Stimulated activated CD8-positive, alpha-beta memory T cell treated with anti-CD3 and anti-CD28 coated beads, Interleukin-15, amount 100 ng/mL, for 4 hours (primary cell): ENCODE results near the gene FKBP14.

ENCODE experiments used
- DNase-seq, 2 donors: peaks; one replicate each; pipeline ENCODE4 v3.0.0-alpha.2; 2020; ENCODE audit warnings: low read depth in 2 of 2

FKBP14 gene, protein sequence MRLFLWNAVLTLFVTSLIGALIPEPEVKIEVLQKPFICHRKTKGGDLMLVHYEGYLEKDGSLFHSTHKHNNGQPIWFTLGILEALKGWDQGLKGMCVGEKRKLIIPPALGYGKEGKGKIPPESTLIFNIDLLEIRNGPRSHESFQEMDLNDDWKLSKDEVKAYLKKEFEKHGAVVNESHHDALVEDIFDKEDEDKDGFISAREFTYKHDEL

DNA sequence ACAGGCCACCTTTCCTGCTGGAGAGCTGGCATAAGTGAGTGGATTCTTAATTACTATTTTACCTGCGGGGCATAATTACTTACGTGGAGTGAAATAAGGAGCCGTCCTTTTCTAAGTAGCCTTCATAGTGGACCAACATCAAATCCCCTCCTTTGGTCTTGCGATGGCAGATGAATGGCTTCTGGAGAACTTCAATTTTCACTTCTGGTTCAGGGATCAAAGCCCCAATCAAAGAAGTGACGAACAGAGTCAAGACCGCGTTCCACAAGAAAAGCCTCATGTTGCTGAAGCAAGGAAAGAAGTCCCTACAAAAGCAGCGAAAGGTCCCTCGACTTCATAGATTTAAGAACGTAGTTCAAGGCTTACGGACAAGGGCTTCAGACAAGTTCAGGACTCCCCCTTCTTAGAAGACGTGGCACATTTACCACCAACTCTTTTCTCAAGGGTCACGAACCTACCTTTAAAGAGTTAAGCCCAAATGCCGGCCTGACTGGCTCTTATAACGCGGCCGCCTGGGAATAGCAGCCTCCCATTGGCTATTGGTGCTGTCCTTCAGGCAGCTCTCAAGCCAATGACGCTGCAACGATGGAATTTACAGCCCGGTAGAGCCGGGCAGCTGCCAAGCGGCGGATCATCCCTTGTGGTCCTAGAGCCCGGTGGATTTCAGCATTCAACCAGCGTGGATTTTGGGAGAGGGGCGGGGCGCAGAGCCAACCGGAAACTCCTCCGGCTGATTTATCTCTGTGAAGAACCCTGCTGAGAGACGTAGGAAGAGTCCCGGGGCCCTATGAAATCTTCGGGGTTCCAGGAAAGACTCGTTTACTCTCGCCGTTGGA lies at the start of gene FKBP14:
FKBP14 (minus strand) TSS at position 474 of the 836 bp plus-strand sequence; CDS start at position 280, 194 bp downstream.
- peak; percentile 79 to 87 for DNase-seq

DNA sequence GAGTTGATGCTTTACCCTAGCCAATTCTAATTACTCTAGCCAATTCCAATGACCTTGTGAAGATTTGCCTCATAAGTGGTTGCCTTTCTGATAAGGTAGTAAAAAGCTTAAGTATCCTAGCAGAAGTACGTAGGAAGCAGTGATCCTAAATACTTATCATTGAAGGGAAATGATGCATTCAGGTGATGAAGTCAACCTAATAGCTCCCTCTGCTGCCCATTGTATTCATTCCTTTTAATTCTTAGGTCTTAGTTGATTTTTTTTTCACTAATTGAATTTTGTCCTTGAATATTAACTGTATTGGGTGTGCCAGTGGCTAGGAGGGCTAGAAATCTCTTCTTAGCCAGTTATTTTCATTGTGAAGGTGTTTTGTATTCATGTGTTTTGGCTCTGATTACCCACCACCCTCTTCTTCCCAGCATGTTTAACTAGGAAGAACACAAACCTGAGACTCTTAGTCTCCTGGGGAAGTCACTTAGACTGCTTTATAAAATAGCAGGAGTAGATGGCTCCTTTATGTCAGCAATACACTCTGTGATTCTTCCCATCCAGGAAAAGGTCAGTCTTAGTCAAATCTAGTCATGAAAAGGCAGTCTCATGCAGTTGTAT lies 48.0 kb upstream of the FKBP14 start:
- DNase-seq, result no peak

DNA sequence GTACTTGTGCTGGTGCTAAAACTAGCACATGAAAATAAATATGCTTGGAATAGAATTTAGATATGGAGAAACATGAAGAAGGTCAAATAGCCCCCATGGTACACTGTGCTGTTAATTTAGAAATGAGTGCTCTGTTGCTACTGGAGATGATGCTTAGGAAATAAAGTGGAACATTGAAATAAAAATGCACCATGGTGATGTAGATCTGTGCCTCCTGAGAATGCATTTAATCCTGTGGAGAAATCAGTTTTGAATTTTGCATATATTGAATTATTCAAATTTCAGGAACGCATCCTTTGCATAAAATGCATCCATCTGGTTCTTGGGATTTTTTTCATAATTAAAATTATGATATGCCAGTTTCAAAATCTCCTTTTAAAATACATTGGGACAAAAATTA lies 46.2 kb upstream of the FKBP14 start:
- DNase-seq, result no peak

DNA sequence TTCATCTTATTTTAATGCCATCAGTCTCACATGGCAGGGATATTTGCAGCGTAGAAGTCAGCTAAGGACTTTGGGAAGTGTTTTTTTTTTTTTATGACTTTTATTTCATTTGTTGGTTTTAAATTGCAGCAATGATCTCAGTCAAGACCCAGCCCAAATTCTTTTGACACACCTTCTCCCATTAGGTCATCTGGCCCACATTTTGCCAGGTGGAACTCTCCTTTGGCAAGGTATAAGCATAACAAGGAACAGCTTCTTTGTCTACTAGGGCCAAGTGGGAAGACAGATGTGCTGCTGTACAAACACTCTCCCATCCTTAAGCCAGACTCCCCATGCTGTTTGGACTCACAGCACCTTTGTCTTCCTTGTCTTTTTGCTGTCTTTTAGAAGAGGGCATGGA lies 43.5 kb upstream of the FKBP14 start:
- DNase-seq, result no peak

DNA sequence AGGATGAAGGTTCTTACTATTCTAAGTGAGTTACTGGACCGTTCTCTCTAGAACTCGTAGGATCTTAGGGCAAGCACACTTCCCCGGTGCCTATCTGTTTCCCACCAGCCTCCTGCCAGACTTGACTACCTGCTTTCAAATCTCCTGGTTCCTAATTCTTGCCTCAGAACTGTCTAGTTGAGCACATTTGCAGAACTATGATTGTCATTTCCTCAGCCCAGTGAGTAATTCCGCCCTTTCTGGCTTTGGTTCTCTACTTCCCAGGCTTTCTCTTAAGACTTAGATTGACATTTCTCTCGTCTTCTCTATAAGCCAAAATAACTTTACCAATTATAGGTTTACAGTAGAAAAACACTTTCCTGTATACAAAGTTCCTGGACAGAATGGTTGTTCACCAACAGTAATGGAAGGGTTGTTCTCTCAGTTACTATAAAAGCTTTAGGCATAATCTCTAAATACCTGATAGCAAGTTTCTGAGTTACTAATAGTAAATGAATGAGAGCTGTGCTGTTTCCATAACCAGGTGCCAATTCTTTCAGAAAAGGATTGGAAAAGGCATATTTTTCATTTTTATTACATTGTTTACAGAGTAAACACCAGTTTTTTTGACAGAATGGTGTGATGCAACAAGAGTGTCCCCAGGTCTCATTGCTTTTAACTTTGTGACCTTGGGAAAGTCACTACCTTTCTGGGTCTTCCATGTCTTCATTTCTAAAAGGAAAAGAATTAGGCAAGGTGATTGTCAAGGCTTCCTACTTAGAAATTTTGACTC lies 42.8 kb upstream of the FKBP14 start:
- DNase-seq, result no peak

DNA sequence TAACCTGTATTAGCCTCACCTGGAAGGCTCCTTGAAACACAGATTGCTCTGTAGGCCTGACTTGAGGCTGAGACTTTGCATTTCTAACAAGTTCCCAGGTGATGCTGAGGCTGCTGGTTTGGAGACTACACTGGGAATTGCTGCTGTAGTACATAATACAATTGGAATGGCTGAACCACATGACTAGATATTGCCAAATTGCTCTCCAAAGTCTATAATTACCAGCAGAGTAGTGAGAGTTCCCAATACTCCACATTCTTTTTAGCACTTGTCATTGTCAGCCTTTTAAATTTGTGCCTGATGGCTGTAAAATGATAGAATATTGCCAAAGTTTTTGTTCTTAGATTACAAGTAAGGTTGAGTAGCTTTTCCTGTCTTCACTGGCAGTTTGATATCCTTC lies 41.6 kb upstream of the FKBP14 start:
- DNase-seq, result no peak

DNA sequence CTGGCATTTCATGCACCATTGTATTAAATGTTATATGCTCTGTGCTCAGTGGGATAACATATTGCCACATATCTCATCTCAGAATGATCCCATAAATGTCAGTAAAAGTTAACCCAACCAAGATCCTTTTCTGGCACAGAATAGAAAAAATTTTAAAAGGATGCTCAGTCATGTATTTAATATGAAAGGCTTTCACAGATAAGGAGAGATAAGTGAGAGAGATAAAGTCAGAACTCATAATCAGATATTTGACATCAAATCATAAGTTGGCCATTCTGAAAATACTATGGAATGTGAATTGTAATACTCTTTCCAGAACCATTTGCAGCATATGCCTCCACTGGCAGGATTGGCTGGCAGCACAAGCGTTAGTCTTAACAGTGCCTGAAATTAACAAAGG lies 40.2 kb upstream of the FKBP14 start:
- no peak for DNase-seq

DNA sequence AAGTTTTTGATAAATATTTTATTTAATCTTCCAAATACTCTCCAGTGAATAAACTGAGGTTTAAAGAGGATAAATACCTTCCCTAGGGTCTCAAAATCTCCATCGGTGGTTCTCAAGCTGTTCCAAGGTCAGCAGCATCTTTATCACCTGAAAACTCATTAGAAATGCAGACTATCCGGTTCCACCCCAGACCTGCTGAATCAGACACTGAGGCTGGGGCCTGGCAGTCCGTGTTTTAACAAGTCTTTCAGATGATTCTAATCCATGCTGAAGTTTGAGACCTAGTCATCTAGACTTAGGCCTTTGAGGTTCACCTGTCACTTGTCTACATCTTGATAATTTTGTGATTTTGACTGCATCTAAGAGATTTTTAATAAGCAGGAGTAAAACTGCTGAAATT lies 39.2 kb upstream of the FKBP14 start:
- no peak for DNase-seq

DNA sequence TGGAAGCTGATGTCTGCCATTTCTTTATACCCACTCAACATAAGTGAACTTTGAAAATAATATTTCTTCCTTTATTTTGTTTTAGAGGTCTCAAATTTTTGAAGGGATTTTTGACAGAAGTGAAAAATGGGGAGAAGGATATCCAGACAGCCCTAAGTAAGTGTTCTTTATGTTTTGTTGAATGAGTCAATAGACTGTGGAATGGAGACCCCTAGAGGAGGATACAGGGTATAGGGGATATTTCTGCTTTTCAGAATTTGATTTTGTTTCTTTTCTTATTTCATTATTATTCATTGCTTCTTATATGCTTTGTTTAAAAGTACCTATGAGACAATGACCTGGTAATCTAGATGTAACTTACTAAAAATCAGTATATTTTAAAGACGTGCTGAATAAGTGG lies 36.1 kb upstream of the FKBP14 start:
- no peak for DNase-seq

DNA sequence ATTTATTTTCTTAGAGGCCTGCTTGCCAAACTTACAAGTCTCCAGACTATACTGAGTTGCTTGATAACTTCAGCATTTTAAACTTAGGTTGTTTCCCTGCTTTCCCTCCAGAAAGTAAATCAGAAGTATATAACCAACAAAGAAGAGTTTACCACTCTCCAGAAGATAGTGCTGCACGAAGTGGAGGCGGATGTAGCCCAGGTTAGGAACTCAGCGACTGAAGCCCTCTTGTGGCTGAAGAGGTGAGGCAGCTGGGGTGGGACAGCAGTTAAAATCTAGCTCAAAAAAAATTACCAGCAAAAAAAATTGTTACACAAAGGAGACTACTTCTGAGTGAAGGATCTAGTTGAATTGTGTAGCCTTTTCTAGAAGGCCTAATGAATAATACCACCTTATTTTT lies 35.3 kb upstream of the FKBP14 start:
- DNase-seq, result peak in 1 of 2 donors; percentile 3

DNA sequence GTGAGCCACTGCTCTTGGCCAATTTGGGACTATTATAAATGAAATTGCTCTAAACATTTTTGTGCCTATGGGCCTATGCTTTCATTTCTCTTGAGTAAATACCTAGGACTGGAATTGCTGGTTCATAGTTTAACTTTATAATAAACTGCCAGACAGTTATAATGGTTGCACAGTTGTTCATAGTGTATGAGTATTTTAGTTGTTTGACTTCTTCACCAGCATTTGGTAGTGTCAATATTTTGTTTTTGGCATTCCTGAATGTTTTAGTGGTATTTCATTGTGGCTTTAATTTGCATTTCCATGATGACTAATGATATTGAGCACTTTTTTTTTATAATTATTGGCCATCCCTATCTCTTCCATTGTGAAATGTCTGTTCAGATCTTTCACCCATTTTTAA lies 31.2 kb upstream of the FKBP14 start:
- no peak for DNase-seq

DNA sequence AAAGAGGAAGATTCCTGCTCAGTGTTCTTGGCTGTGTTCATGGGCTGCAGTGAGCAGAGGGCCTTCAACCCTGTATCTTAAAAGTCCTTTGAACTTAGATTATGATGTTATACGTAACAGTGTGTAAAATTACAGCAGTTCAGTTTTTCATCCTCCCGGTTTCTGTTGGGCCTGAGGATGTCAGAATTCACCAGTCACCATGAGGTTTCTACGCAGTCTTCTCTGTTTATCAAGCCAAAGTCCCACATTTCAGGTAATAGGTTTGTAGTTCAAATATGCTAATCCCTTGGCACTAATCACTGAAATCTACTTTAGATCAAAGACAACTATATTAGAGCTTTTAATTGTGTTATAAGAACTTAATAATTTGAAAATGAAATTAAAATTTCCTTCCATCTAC lies 26.6 kb upstream of the FKBP14 start:
- no peak for DNase-seq

DNA sequence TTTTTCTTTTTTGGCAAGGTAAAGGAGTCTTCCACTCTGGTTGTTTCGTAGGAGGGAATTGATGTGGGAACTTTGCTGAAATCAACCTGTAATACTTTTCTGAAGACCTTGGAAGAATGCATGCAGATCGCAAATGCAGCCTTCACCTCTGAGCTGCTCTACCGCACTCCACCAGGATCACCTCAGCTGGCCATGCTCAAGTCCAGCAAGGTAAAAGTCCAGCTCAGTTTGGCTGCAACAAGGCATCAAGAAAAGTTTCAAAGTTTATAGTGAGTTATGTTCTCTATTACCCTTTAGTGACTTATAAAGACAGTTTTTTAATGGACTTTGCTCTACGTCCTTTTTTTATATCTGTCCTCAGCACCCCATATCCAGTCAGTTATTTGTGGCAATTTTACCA lies 22.7 kb upstream of the FKBP14 start:
- no peak for DNase-seq

DNA sequence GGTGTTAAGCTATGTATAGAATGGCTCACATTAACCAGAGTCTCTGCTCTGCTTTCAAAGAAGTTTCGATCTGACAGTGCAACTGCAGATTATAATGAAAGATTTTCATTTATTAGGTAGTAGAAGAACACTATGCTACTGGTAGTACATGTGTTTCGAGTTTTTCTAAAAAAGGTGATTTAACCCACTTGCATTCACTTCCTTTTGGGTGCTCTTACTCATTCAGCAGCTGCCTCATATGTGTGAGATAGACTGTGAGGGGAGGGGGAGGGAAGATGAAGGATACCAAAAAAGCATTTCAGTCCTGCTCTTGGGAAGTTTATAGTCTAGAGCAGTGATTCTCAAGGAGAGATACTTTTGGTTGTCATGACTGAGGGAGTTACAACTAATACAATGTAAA lies 22.1 kb upstream of the FKBP14 start:
- no peak for DNase-seq

DNA sequence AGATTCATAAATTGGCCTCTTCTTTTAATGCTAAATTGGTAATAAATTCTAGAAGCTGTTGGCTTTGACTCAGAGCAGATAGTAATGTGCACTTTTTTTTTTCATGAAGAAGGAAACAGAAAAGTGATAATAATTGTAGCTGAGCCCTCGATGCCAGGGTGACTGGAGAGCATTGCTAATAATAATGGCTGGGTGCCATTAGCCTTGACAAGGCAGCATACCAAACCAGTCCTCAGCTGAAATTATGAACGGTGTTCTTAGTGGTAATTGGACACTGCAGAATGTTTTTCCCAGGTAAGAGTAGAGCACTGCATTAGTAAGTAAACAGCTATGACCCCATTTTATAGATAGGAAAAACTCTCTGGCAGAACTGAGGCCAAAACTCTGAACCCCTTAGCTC lies 20.6 kb upstream of the FKBP14 start:
- DNase-seq, result no peak

DNA sequence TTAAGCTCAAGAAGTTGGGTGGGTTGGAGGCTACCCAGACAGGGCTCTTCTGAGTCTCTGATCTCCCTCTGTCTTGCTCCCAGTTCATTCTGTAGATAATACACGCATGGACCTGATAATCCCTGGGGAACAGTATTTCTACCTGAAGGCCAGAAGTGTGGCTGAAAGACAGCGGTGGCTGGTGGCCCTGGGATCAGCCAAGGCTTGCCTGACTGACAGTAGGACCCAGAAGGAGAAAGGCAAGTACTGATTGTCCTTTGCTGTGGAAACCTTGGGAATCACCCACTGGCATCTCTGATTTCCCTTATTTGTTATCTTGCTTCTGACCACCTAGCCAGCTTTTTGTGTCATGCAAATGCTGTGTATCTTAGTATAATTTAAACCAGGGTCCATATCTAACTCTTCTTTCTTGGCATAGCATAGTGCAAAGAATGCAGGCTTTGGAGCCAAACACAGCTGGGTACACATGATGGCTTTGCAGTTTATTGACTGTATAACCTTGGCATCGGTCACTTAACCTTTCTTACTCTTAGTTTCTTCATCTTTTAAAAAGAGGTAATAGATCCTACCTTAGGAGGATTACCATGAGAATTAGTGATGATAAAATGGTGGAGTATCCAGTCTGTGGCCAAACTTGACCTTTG lies 19.7 kb upstream of the FKBP14 start:
- DNase-seq, result no peak

DNA sequence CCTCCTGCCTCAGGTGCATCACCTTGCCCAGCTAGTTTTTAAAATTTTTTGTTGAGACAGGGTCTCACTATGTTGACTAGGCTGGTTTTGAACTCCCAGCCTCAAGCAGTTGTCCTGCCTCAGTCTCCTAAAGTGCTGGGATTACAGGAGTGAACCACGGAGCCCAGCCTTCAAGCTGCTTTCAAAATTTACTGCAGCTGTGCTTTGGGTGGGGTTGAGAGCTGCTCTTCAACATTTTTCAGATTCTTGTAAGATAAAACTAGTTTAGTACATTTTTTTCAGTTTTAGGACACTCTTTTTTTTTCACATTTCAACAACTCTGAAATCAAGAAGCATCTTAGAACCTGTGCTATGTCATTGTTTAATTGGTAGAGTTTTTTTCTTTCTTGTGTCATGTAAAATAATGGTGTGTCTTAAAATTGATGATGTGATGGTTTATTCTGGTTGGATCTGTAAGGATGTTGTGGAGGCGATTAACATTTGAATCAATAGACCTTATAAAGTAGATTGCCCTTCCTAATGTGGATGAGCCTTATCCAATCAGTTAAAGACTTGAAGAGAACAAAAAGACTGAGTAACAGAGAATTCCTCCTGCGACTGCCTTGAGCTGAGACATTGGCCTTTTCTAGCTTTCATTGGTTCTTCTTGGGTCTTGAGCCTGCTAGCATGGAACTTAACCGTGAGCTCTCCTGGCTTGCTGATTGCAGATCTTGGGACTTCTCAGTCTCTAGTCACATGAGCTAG lies 15.2 kb upstream of the FKBP14 start:
- DNase-seq, result no peak

DNA sequence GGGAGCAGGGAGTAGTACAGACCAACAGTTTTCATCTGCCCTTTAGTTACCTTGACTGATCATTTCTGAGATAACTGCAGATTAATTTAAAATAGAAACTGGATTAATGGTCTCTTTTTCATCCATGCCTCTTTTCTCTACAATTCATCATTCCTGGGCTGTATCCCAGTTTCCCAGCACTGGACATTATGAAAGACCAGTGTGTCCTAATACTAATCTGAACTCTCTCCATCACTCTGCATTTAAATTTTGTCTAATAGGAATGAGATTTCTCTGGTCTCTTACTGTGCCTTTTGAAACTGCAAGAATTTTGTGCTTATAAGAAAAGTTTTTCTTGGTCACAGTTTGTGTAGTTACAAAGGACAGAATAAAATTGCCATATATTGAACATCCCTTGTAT lies 14.4 kb upstream of the FKBP14 start:
- no peak for DNase-seq

DNA sequence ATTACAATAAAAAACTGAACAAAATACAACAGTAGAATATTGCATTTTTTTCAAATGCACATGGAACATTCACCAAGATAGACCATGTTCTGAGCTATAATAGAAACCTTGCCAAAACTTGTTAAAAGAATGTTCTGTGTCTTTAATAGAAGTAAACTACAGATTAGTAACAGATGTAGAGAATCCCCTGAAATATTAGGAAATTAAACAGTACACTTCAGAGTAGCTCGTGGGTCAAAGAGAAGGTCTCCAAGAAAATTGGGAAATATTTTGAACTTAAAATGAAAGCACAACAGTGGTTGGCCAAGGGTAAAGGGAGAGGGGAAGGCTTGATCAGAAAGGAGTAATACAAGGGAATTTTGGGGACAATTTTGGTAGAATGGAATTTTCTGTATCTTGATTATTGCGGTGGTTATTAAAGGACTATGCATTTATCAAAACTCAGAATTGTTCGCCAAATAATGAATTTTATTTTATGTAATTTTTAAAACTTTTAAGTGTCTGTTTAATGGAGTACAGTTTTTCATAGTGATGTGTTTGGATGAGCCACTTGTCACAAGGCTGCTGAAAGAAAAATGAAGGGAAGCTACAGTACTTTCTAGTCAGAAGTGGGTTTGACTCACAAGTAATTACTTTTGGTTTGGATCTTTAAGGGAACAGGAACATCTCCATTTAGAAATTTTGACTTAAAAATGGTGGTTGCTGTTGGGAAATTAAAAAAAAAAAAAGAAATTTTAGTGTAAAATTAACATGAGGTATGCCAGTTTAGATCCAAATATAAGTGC lies 11.9 kb upstream of the FKBP14 start:
- DNase-seq, result no peak

DNA sequence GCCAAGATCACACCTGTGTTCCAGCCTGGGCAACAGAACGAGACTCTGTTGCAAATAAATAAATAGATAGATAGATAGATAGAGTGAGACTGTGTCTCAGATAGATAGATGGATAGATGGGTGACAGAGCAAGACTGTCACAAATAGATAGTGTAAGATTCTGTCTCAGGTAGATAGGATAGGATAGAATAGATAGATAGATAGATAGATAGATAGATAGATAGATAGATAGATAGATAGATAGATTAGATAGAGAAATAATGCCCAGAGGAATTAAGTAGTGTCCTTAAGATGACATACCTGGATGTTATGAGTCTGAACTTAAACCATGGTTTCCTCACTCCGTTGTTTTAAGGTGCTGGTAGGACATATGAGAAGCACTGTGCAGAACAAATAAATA lies 9.7 kb upstream of the FKBP14 start:
- DNase-seq, result no peak
